NCI-H526 (cell line): ENCODE results near the gene TSPAN9.
A peak's percentile ranks its signal among the peaks of the same experiment; 100 is the strongest.

ENCODE experiments used
- DNase-seq, 2 experiments: peaks; one replicate each; lab custom pipeline; 2025; lab: John Stamatoyannopoulos, UW

TSPAN9 gene

GRCh38 chr12:3123729-3124128, 46.5 kb downstream of the TSPAN9 start:
- DNase-seq = no peak

- DNase-seq = no peak
These were observed 47.7 kb downstream of the TSPAN9 start for GRCh38 chr12:3124917-3125316.

GRCh38 chr12:3125674-3126073, 48.5 kb downstream of the TSPAN9 start:
- no peak for DNase-seq

- DNase-seq = no peak
These were observed 50.7 kb downstream of the TSPAN9 start for GRCh38 chr12:3127832-3128231.

- no peak for DNase-seq
These were observed 51.5 kb downstream of the TSPAN9 start for GRCh38 chr12:3128498-3129293.

- no peak for DNase-seq
These were observed 52.3 kb downstream of the TSPAN9 start for GRCh38 chr12:3129301-3130056.

GRCh38 chr12:3130057-3130830, 53.1 kb downstream of the TSPAN9 start:
- DNase-seq = no peak

- DNase-seq = no peak
These were observed 54.0 kb downstream of the TSPAN9 start for GRCh38 chr12:3131129-3131528.

GRCh38 chr12:3132636-3133404, 55.6 kb downstream of the TSPAN9 start:
- no peak for DNase-seq

- DNase-seq = no peak
These were observed 56.2 kb downstream of the TSPAN9 start for GRCh38 chr12:3133405-3133783.

- DNase-seq = no peak
These were observed 56.9 kb downstream of the TSPAN9 start for GRCh38 chr12:3134126-3134525.

GRCh38 chr12:3134526-3135135, 57.5 kb downstream of the TSPAN9 start:
- no peak for DNase-seq

GRCh38 chr12:3135522-3136461, 58.6 kb downstream of the TSPAN9 start:
- DNase-seq = peak; percentile 48 to 81

GRCh38 chr12:3136641-3137267, 59.6 kb downstream of the TSPAN9 start:
- DNase-seq = no peak

GRCh38 chr12:3137268-3137781, 60.1 kb downstream of the TSPAN9 start:
- no peak for DNase-seq

- DNase-seq = no peak
These were observed 60.8 kb downstream of the TSPAN9 start for GRCh38 chr12:3137814-3138445.

GRCh38 chr12:3138941-3139511, 61.8 kb downstream of the TSPAN9 start:
- no peak for DNase-seq

- DNase-seq = no peak
These were observed 62.6 kb downstream of the TSPAN9 start for GRCh38 chr12:3139760-3140159.

GRCh38 chr12:3140284-3140683, 63.1 kb downstream of the TSPAN9 start:
- no peak for DNase-seq
